Gastrocnemius medialis (tissue), 4 donors: ENCODE measurements around the gene AMIGO2.

Experiments used
- POLR2A ChIP-seq, 2 donors: fragments of 450-650 bp; IDR thresholded peaks; one replicate each; pipeline ENCODE4 v1.6.1; 2017; ENCODE audit warnings: antibody characterized with exemption in 2 of 2, mild to moderate bottlenecking in 2 of 2, moderate library complexity in 2 of 2
- TF ChIP-seq, protein P1 (sequence below), 5 experiments: fragments of 450-650 bp in 3 of 5; fragments of 200-600 bp in 2 of 5; sonication (generic) in 2 of 5; IDR thresholded peaks in 4 of 5; conservative IDR thresholded peaks in 1 of 5; 1 replicate in 4 of 5; 2 replicates in 1 of 5; pipeline ENCODE4 v1.5.1; 2016 to 2019; ENCODE audit warnings: antibody characterized with exemption in 5 of 5, mild to moderate bottlenecking in 3 of 5, moderate library complexity in 3 of 5

DNA sequence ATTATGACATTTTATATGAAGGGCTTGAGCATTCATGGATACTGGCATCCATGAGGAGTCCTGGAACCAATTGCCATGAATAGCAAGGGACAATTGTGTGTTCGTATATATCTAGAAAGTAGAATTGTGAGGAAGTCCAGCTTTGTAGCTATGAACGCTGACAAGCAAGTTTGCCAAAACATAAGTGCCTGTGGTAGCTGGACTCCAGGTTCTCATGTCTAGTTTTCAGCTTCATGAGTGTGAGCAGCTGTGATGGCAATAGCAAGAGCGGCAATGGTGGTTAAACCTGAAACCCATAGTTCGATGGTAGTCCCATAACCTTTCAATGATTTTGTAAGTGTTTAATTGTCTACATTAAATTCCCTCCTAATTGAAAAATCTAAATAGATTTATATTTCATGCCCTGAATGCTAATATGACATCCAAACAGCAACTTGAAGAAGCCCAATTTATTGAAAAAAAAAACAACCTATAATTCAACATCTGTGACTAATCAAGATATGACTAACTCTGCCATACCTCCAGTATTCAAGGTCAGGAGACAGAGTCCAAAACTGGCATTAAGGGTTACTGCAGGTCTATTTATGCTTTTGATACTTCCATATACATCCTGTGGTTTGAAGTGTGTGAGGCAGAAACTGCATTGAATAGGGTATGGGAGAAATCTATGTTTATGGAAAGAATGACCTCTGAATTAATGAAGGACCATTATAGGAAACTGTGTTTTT, 50.6 kb downstream of the AMIGO2 start:
- TF ChIP-seq, protein P1, sequence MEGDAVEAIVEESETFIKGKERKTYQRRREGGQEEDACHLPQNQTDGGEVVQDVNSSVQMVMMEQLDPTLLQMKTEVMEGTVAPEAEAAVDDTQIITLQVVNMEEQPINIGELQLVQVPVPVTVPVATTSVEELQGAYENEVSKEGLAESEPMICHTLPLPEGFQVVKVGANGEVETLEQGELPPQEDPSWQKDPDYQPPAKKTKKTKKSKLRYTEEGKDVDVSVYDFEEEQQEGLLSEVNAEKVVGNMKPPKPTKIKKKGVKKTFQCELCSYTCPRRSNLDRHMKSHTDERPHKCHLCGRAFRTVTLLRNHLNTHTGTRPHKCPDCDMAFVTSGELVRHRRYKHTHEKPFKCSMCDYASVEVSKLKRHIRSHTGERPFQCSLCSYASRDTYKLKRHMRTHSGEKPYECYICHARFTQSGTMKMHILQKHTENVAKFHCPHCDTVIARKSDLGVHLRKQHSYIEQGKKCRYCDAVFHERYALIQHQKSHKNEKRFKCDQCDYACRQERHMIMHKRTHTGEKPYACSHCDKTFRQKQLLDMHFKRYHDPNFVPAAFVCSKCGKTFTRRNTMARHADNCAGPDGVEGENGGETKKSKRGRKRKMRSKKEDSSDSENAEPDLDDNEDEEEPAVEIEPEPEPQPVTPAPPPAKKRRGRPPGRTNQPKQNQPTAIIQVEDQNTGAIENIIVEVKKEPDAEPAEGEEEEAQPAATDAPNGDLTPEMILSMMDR (IDR thresholded peaks at IDR 0.05 in 4 of 5, conservative IDR thresholded peaks at IDR 0.05 in 1 of 5), result no peak
- no peak for TF ChIP-seq POLR2A (IDR thresholded peaks at IDR 0.05)
